GM06990 (cell line): ENCODE results near the gene ZBP1.
"Not testable (repeated sequence)": the region's sequence is repeated elsewhere in the genome, so short reads cannot be mapped to it uniquely, and the experiment has no call there.

Source experiments
- DNase-seq: peaks from one replicate; pipeline ENCODE4 v3.0.0-alpha.2; 2011; ENCODE audit not compliant: insufficient read length; ENCODE audit errors: extremely low read depth
- H3K27me3 ChIP-seq: replicated peaks from 2 replicates; pipeline ENCODE4 v1.6.0; 2011; ENCODE audit warnings: low read length; ENCODE audit not compliant: control insufficient read depth, insufficient read depth
- H3K36me3 ChIP-seq: 2 replicates; pipeline ENCODE4 v1.5.1; 2011; ENCODE audit warnings: low read length; ENCODE audit not compliant: control insufficient read depth, insufficient read depth
- H3K4me3 ChIP-seq: replicated peaks from 2 replicates; pipeline ENCODE4 v1.5.1; 2011; ENCODE audit warnings: low read depth, mild to moderate bottlenecking, control low read depth, low read length
- CTCF ChIP-seq: IDR thresholded peaks from 2 replicates; pipeline ENCODE4 v1.5.1; 2011; ENCODE audit warnings: low read length, control low read depth, mild to moderate bottlenecking, inconsistent platforms; ENCODE audit not compliant: insufficient read depth, poor library complexity, severe bottlenecking

Gene ZBP1

DNA sequence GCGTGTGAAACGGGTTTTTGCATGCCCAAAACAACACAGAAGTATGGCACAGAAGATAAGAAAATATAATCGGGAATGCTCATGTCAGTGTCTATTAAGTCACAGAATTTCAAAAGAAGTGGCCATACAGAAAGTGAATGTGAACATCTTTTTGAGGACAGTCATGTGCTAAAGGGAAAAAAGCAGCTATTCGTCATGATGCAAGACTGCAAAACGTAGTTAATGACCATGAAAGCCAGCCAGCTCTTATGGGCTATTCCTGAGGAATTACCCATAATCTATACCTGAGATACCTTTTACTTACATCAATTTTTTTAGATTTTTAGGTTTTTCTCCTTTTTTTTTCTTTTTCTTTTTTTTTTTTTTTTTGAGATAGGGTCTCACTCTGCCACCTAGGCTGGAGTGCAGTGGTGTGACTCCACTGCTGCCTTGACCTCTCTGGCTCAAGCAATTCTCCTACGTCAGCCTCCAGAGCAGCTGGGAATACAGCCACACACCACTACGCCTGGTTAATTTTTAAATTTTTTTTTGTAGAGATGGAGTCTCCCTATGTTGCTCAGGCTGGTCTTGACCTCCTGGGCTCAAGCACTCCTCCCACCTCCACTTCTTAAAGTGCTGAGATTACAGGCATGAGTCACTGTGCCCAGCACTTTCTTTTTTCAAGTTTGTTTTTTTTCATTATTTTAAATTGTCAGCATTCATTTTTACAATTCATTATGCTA, 18.1 kb upstream of the ZBP1 start:
- no peak overlapping the region for H3K4me3 ChIP-seq
- no peak for DNase-seq
- H3K27me3 ChIP-seq = no peaks in the 10 kb centered on the region

DNA sequence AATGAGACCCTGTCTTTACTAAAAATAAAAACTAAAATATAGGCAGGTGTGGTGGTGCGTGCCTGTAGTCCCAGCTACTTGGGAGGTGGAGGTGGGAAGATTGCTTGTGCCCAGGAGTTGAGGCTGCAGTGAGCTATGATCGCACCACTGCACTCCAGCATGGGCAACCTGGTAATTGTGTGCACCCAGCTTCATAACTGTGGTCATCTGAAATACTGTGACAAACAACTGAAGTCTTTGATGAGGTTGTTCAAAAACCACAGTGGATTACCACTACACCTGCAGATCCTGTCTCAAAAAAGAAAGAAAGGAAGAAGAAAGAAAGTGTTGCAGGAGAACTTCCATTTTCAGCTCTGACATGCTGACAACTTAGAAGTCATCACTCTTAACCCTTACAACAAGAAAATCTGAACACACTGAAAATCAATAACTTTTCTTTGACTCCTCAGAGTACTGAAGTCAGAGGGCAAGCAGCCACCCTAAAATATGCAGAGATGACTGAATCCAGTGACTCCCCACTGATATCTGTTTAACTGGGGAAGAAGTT, 13.8 kb upstream of the ZBP1 start:
- Histone ChIP-seq H3K4me3 (no peak overlapping the region), H3K36me3 (no peaks in the 10 kb centered on the region), H3K27me3 (no peaks in the 10 kb centered on the region; the same call in 1 of the 2 replicates)
- no peak for TF ChIP-seq CTCF
- no peak for DNase-seq

More for the DNA sequence above, 18.1 kb upstream of the ZBP1 start:
- no peak for TF ChIP-seq CTCF
- H3K36me3 ChIP-seq = no peaks in the 10 kb centered on the region

DNA sequence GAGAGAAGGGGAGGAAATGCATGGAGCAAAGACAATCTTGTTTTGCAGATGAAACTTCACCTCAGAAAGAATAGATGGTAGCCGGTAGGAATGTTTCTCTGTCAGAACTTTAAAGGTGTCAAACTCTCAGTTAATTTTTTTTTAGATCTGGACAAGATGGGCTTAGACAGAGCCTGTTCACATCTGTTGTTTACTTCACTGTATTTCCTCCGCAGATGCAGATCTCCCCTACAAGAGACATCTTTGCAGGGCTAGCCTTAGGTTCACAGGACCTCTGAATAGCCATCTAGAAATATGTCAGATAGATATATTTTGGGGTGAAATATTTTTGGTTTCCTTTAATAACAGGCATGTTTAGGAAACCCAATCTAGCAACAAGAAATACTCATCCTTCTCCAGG, 12.1 kb upstream of the ZBP1 start:
- no peaks in the 10 kb centered on the region; the same call in 1 of the 2 replicates for H3K27me3 ChIP-seq
- no peaks in the 10 kb centered on the region for H3K36me3 ChIP-seq
- DNase-seq = no peak
- no peak for TF ChIP-seq CTCF
- H3K4me3 ChIP-seq = no peak overlapping the region

GRCh38 chr20:57630061-57630460, 9.8 kb upstream of the ZBP1 start:
- Histone ChIP-seq H3K36me3 (no peaks in the 10 kb centered on the region), H3K4me3 (no peak overlapping the region), H3K27me3 (no peaks in the 10 kb centered on the region; the same call in 1 of the 2 replicates)
- DNase-seq = no peak
- TF ChIP-seq CTCF = no peak

- H3K36me3 ChIP-seq, H3K4me3 ChIP-seq, H3K27me3 ChIP-seq, DNase-seq: not testable (repeated sequence)
Observed at GRCh38 chr20:57629491-57629901, 9.3 kb upstream of the ZBP1 start.

GRCh38 chr20:57628962-57629308, 8.7 kb upstream of the ZBP1 start:
- DNase-seq, H3K4me3 ChIP-seq, H3K36me3 ChIP-seq: not testable (repeated sequence)

More at GRCh38 chr20:57628962-57629308, 8.7 kb upstream of the ZBP1 start:
- not testable (repeated sequence) for H3K27me3 ChIP-seq
